NCI-H446 treated with DMSO at 0.1 percent for 48 hours (cell line): ENCODE data around the gene ARPP21.

Experiments
- DNase-seq: peaks from one replicate; lab custom pipeline; 2025; lab: John Stamatoyannopoulos, UW

Gene ARPP21

GRCh38 chr3:35737527-35737926 is 98.2 kb downstream of the ARPP21 start:
- no peak for DNase-seq

DNA sequence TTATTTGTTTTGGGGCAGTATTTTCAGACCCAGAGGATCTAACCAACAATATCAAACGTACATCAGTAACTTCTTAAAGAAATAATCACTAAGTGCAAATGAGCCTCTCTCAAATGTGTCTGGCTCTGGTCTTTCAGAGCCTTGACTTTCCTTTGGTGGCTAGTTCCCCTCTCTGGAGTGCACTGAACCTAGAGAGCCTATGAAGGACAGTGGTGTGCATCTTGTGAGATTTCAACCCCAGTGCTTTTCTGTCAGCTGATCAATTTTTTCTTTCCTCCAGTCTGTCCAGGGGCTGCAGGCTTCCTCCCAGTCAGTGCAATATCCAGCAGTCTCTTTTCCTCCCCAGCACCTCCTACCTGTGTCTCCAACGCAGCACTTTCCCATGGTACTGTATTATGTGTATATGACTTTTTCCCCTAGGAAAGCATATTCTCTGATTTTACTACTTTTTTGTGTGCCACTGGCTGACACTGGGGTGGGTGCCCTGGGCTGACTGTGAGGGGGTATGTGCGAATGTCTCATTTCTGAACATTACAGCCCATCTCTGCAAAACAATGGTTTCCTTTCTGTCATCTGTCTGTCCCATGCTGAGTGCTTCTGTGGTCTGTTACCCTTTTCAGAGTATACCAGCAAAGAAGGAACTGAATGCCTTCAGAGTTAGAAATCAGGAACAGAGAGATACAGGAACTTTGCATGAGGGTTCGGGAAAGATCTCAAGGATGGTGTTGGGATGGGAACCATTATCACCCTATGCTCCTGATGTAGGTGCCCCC is 98.8 kb downstream of the ARPP21 start:
- DNase-seq = no peak

DNA sequence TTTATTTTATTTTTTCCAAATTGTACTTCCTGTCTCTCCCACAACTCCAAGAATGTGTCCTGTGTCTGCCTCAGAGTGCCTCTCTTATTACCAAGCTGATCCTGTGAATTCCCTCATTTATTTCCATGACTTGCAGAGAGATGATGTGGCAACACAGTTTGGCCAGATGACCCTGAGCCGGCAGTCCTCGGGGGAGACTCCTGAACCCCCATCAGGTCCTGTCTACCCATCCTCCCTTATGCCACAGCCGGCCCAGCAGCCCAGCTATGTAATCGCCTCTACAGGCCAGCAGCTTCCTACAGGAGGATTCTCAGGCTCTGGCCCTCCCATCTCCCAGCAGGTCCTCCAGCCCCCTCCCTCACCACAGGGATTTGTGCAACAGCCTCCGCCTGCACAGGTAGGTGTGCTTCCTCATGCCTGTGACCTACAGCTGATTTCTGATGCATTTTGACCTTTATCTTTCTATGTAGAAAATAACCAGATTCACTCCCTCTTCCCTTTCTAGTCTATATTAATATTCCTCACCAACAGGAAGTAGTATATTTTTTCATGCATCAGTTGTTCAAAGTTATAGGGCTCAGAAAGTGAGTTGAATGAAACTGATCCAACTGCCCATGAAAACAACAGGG is 100.0 kb downstream of the ARPP21 start:
- no peak for DNase-seq

DNA sequence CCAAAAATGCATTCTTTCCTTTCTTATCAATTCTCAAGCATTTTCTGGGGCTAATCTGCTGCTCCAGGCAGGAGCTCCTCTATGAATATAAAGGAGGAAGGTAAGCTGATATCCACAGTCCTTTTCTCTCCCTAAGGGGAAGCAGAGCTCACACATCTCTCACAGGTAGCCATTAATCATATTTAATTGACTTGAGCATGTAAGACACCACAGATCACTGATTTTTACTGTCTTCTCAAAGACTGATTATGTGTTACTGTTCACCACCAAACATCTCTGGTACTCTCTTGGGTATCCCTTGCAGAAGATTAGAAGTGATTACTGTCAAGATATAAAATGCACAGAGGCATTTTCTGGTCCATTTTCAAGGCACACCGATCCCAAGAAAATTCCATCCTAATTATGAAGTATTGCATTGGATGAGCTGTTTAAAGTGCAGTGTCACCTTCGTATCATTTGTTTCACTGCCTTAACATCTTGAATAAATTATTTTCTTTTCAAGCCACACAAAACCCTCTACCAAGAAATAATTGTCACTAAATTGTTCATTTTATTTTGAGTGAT is 100.7 kb downstream of the ARPP21 start:
- DNase-seq = no peak

DNA sequence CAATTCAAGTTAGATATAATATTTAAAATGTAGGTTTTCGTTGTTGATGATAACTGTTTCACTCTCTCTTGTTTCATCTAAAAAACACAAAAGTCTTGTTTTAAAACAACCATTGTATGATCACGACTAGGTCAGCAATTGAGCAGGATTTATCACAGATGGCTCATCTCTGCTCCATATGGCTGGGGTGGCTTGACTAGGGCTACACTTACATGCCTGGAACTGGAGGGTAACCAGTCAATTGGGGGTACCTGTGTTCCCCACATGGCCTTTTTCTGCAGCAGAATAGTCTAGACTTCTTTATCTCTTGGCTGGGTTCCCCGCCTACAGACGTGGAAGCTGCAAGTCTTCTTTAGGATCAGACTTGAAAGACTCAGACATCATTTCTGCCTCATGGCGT is 103.9 kb downstream of the ARPP21 start:
- no peak for DNase-seq

- DNase-seq = no peak
Observed at GRCh38 chr3:35744419-35744818, 105.1 kb downstream of the ARPP21 start.

DNA sequence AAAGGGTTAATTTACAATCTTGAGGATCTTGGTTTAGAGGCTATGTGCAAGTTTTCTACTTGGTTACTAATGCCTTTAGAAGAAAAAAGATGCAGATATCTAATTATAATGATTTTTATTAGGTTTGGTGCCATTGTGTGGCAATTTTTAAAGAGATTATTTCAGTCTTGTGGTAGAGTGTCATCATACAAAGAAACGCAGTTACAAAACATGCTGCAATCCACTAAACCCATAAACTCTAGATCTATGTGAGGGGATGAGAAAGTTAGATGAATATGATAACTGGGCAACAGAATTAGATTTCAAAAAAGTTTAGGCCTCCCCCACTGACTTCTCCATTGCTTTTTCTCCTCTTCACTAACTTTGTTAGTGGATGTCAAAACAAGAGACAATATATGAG is 106.0 kb downstream of the ARPP21 start:
- no peak for DNase-seq

GRCh38 chr3:35745802-35746484 is 106.6 kb downstream of the ARPP21 start:
- DNase-seq = no peak

DNA sequence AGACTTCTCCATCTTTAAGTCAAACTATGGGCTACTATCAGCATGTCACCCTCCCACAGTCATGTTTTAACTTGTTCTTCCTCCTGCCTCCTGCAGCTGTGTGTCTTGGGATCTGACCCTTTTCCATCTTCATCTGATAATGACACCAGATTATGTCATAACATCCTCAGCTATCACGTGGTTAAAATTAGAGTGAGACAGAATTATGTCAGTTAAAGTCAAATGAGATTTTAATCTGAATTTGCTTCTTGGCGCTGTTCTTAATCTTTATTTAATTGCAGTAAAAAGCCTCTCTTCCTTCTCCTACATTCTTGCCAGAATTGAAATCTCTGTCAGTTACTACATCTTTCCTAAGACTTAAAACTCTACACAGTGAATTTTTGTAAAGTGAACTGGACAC is 107.2 kb downstream of the ARPP21 start:
- no peak for DNase-seq

GRCh38 chr3:35748144-35748543 is 108.8 kb downstream of the ARPP21 start:
- DNase-seq = no peak

- no peak for DNase-seq
Observed at GRCh38 chr3:35751207-35751606, 111.9 kb downstream of the ARPP21 start.

GRCh38 chr3:35757991-35758757 is 118.8 kb downstream of the ARPP21 start:
- DNase-seq = no peak

GRCh38 chr3:35760146-35760545 is 120.8 kb downstream of the ARPP21 start:
- DNase-seq = no peak

- no peak for DNase-seq
Observed at GRCh38 chr3:35761311-35761710, 122.0 kb downstream of the ARPP21 start.

DNA sequence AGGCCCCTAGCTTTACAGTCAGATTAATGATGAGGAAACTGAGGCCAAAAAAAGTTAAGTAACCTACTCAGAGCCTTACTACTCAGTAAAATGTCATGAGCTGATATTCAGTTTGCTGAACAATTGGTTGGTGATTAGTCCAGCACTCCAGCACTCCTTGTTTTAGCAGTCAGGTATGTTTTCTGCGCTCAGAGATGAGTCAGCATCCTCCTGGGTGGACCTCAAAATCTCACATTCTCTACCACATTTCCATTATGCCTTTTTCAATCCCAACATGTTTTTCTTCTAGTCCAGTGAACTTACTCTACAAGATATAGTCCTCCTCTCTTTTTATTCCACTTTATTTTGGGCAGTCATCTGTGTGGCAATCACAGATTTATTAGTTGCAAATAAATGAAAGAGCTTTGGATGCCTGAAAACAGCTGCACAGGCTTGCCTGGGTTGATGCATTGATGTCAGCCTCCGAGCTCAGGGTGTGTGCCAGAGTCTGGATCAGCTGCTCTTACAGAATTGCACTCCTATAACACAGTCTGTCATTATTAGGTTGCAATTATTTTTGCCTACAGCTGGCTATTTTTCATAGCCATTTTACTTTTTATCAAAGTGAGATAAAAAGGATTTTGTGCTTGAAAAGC is 133.2 kb downstream of the ARPP21 start:
- DNase-seq = no peak

GRCh38 chr3:35773417-35773816 is 134.1 kb downstream of the ARPP21 start:
- DNase-seq = no peak

- no peak for DNase-seq
Observed at GRCh38 chr3:35776346-35776745, 137.0 kb downstream of the ARPP21 start.

DNA sequence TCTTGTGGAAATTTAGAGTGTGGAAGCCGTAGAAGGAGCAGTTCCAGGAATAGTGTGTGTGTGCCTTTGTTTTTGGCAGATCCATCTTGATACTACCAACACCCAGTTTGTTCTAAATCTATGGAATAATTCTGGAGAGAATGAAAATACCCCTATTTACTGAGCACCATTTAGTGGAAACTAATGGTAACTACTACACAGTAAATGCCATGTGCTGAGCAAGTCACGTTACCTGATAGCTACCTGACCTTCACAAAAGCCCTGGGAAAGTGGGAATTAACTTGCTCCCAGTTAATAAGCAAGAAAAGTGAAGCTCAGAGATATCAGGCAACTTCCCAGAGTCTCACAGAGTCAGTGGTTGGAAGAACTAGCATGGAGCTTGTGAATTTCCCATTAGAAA is 137.7 kb downstream of the ARPP21 start:
- no peak for DNase-seq

GRCh38 chr3:35777563-35778554 is 138.5 kb downstream of the ARPP21 start:
- no peak for DNase-seq

- DNase-seq = no peak
Observed at GRCh38 chr3:35779611-35780010, 140.3 kb downstream of the ARPP21 start.
